DND-41 (cell line): Measurements from ENCODE around the gene BEND2.

Experiments used
- ATAC-seq: fragments of 200-7000 bp; cut with Tn5 transposase; 3 replicates; pipeline ENCODE4 v1.9.1; 2021; ENCODE audit warnings: low read depth; ENCODE audit not compliant: insufficient read depth
- DNase-seq: peaks from one replicate; pipeline ENCODE4 v3.0.0-alpha.2; 2020
- H2AFZ ChIP-seq: 2 replicates; pipeline ENCODE4 v1.6.0; 2012; ENCODE audit warnings: low read depth, low read length
- H3K27ac ChIP-seq: 2 replicates; pipeline ENCODE4 v1.5.1; 2012; ENCODE audit warnings: low read length, inconsistent platforms
- H3K27me3 ChIP-seq: fragments of 200-600 bp; sonication (generic); 2 replicates; pipeline ENCODE4 v1.6.0; 2012; ENCODE audit warnings: low read length, mild to moderate bottlenecking, inconsistent platforms; ENCODE audit not compliant: insufficient read depth, poor library complexity
- H3K36me3 ChIP-seq: 2 replicates; pipeline ENCODE4 v1.5.1; 2012; ENCODE audit warnings: low read length, inconsistent platforms; ENCODE audit not compliant: insufficient read depth
- H3K4me1 ChIP-seq: 2 replicates; pipeline ENCODE4 v1.5.1; 2012; ENCODE audit warnings: mild to moderate bottlenecking, low read length; ENCODE audit not compliant: insufficient read depth
- H3K4me2 ChIP-seq: 2 replicates; pipeline ENCODE4 v1.6.0; 2012; ENCODE audit warnings: mild to moderate bottlenecking, moderate library complexity, low read length, inconsistent platforms; ENCODE audit not compliant: insufficient read depth
- H3K4me3 ChIP-seq, 2 experiments: fragments of 200-600 bp in 1 of 2; shearing (Covaris generic) in 1 of 2; 2 replicates each; pipeline ENCODE4 v1.5.1; 2012 to 2016; ENCODE audit warnings: inconsistent platforms in 2 of 2, low read length in 2 of 2, mild to moderate bottlenecking in 2 of 2, low read depth in 1 of 2, moderate library complexity in 1 of 2
- H3K79me2 ChIP-seq: 2 replicates; pipeline ENCODE4 v1.6.0; 2012; ENCODE audit warnings: low read length, inconsistent platforms; ENCODE audit not compliant: insufficient read depth
- H3K9ac ChIP-seq: 2 replicates; pipeline ENCODE4 v1.6.0; 2012; ENCODE audit warnings: low read depth, mild to moderate bottlenecking, inconsistent platforms, low read length, moderate library complexity
- H3K9me3 ChIP-seq: 2 replicates; pipeline ENCODE4 v1.5.1; 2012; ENCODE audit warnings: low read length, moderate library complexity, mild to moderate bottlenecking, inconsistent platforms; ENCODE audit not compliant: insufficient read depth, severe bottlenecking
- H4K20me1 ChIP-seq: 2 replicates; pipeline ENCODE4 v1.6.0; 2012; ENCODE audit warnings: low read length; ENCODE audit not compliant: insufficient read depth
- CTCF ChIP-seq: IDR thresholded peaks from 2 replicates; pipeline ENCODE4 v1.5.1; 2012; ENCODE audit warnings: borderline replicate concordance, low read length, moderate library complexity, mild to moderate bottlenecking; ENCODE audit not compliant: poor library complexity, severe bottlenecking; ENCODE audit errors: extremely low read depth
- EZH2 ChIP-seq: IDR thresholded peaks from 3 replicates; pipeline ENCODE4 v1.6.1; 2012; ENCODE audit warnings: borderline replicate concordance, low read depth, mild to moderate bottlenecking, moderate library complexity, low read length, inconsistent platforms; ENCODE audit not compliant: severe bottlenecking

BEND2 gene

GRCh38 chrX:18203631-18204030, 17.1 kb downstream of the BEND2 start:
- no peaks in the 10 kb centered on the region for H3K27me3 ChIP-seq
- H3K9me3 ChIP-seq, result no peaks in the 10 kb centered on the region
- no peaks in the 10 kb centered on the region for H3K4me1 ChIP-seq
- no peak overlapping the region for H3K27ac ChIP-seq
- no peaks in the 10 kb centered on the region for H4K20me1 ChIP-seq
- H3K4me3 ChIP-seq, result no peak overlapping the region
- no peak overlapping the region for H2AFZ ChIP-seq
- DNase-seq (no peak), ATAC-seq (no peak)
- H3K79me2 ChIP-seq, result no peaks in the 10 kb centered on the region
- no peaks in the 10 kb centered on the region for H3K36me3 ChIP-seq
- no peak overlapping the region for H3K9ac ChIP-seq
- no peak overlapping the region for H3K4me2 ChIP-seq
- TF ChIP-seq CTCF (no peak), EZH2 (no peak)

GRCh38 chrX:18194688-18195087, 26.0 kb downstream of the BEND2 start:
- H3K4me1 ChIP-seq, result no peaks in the 10 kb centered on the region
- H3K36me3 ChIP-seq, result no peaks in the 10 kb centered on the region
- no peaks in the 10 kb centered on the region for H3K9me3 ChIP-seq
- DNase-seq (no peak), ATAC-seq (no peak)
- no peak overlapping the region for H3K9ac ChIP-seq
- H3K4me2 ChIP-seq, result no peak overlapping the region
- no peak overlapping the region for H2AFZ ChIP-seq
- H3K79me2 ChIP-seq, result no peaks in the 10 kb centered on the region
- H4K20me1 ChIP-seq, result no peaks in the 10 kb centered on the region
- H3K27me3 ChIP-seq, result no peaks in the 10 kb centered on the region
- no peak for TF ChIP-seq CTCF
- no peak for TF ChIP-seq EZH2
- H3K27ac ChIP-seq, result no peak overlapping the region
- no peak overlapping the region for H3K4me3 ChIP-seq

DNA sequence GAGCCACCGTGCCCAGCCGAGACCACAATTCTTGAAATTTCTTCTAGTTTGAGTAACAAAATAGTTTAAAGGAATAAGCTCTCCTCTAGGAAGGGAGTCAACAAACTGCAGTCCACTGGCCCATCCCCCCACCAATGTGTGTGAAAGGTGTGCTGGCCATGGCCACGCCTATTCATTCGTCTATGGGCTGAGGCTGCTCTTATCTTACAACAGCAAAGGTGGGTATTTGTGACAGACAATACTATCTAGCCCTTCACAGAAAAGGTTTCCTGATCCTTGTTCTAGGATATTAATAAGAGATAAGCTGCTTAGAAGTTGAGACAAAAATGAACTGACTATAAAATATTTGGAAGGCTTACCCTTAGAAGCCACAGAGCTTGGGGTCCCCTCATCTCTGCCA, 41.2 kb downstream of the BEND2 start:
- H3K27me3 ChIP-seq, result no peaks in the 10 kb centered on the region
- TF ChIP-seq CTCF (no peak), EZH2 (no peak)
- no peak overlapping the region for H3K4me3 ChIP-seq
- H3K4me2 ChIP-seq, result no peak overlapping the region
- no peaks in the 10 kb centered on the region for H3K4me1 ChIP-seq
- no peaks in the 10 kb centered on the region for H3K9me3 ChIP-seq
- DNase-seq (no peak), ATAC-seq (no peak)
- H3K36me3 ChIP-seq, result no peaks in the 10 kb centered on the region
- H4K20me1 ChIP-seq, result no peaks in the 10 kb centered on the region
- H3K9ac ChIP-seq, result no peak overlapping the region
- no peak overlapping the region for H2AFZ ChIP-seq
- no peaks in the 10 kb centered on the region for H3K79me2 ChIP-seq
- no peak overlapping the region for H3K27ac ChIP-seq

- Histone ChIP-seq H3K27me3 (no peaks in the 10 kb centered on the region), H3K4me1 (no peaks in the 10 kb centered on the region), H3K27ac (no peak overlapping the region), H3K4me2 (no peak overlapping the region), H3K36me3 (no peaks in the 10 kb centered on the region), H3K4me3 (no peak overlapping the region), H3K9ac (no peak overlapping the region), H3K9me3 (no peaks in the 10 kb centered on the region), H4K20me1 (no peaks in the 10 kb centered on the region), H3K79me2 (no peaks in the 10 kb centered on the region), H2AFZ (no peak overlapping the region)
- ATAC-seq (no peak), DNase-seq (no peak)
- TF ChIP-seq EZH2, result no peak
- TF ChIP-seq CTCF, result no peak
Measured at GRCh38 chrX:18174971-18175370, 45.7 kb downstream of the BEND2 start.
